GM19238 (cell line): ENCODE data around the gene PTPN23.
"Not testable (repeated sequence)": the region's sequence is repeated elsewhere in the genome, so short reads cannot be mapped to it uniquely, and the experiment has no call there.

Experiments used
- DNase-seq: peaks from one replicate; pipeline ENCODE4 v3.0.0; 2011; ENCODE audit warnings: low spot score; ENCODE audit not compliant: insufficient read length

PTPN23 gene

DNA sequence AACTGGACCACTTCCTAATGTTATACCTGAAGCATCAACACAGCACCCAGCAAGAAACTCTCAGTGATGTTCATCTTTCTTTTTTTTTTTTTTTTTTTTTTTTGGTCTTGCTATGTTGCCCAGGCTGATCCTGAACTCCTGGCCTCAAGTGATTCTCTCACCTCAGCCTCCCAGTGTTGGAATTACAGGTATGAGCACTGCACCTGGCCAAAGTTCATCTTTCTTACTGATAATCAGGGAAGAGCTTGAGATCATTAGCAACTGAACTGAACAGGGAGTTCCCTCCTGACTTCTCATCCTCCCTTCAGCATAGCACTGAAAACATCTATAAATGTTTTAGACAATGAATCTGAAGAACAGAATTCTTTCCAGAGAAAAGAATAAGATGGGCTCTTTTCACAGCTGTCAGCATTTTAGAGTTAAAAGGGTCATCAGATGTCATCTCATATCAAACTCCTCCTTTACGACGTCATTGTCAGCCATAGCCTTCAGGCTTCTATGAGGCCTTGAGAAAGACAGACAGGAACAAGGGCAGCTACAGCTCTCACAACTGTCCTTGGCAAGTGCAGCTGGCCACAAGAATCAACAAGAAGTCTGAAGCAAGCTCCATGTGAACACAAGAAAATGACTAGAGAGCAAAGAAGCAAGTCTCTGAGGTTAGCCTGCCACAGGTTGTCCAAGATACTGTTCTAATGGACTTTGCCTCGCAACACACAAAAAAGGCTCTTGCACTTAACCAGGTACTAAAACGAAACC is 61.2 kb downstream of the PTPN23 start:
- no peak for DNase-seq

DNA sequence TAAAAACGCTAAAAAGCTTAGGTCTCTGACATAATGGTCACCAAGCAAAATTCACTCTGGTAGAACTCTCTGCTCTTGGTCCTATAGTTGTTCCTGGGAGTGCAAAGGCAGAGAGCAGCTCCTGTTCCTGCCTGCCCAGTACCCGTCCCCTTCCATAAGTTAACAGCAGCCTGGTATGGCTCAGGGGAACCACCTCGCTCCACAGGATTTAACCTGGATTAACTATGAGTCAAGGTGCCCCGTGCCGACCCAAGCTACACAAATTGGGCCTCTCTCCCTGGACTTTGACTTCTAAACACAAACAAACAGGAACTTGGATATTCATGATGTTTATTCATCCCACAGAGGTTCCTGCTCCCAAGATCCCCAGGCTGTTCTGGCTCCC is 62.8 kb downstream of the PTPN23 start:
- no peak for DNase-seq

DNA sequence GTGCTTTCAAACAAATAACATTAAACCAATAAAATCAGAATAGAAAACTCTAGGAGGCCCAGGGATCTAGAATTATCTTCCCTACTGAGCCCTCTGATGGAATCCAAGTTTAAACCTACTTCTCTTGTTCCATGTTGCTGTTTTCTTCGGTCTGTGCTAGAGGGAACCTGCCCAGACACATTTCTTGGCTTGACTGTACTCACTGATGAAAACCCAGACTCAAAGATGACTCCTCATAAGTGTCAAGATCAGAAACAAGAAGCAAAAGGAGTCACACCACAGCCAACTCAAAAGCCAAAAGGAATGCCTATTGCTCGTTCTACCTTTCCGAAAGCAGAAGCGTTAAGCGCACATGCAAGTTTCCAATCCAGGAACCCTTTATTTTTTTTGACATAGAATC is 63.3 kb downstream of the PTPN23 start:
- no peak for DNase-seq

DNA sequence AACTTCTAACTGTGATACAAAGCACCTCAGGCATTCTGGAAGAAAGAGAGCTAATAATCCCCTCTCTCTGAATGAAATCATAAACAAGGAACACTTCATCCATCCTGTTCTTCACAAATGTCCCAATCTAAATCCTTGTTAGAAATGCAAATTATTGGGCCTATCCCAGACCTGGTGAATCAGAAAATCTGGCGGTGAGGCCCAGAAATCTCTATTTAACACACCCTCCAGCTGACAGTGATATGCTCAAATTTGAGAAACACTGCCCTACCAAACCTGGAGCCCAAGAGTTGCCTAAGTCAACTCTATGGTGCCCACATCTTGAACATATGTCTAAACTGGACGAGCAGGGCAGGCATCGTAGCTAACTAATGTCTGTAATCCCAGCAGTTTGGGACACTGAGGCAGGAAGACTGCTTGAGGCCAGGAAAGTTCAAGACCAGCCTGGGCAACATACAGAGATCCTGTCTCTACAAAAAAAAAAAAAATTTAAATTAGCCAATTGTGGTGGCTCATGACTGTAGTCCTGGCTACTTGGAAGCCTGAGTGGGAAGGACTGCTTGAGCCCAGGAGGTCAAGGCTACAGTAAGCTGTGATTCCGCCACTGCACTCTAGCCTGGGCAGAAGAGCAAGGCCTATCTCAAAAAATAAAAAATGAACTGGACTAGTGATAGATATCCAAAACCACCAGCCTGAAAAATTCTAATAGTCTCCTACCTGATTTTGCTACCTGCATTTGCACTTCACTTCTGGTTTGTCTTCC is 71.8 kb downstream of the PTPN23 start:
- no peak for DNase-seq

- DNase-seq, result no peak
These were observed 75.1 kb downstream of the PTPN23 start for GRCh38 chr3:47455806-47456452.

- DNase-seq, result no peak
These were observed 76.2 kb downstream of the PTPN23 start for GRCh38 chr3:47456984-47457383.

DNA sequence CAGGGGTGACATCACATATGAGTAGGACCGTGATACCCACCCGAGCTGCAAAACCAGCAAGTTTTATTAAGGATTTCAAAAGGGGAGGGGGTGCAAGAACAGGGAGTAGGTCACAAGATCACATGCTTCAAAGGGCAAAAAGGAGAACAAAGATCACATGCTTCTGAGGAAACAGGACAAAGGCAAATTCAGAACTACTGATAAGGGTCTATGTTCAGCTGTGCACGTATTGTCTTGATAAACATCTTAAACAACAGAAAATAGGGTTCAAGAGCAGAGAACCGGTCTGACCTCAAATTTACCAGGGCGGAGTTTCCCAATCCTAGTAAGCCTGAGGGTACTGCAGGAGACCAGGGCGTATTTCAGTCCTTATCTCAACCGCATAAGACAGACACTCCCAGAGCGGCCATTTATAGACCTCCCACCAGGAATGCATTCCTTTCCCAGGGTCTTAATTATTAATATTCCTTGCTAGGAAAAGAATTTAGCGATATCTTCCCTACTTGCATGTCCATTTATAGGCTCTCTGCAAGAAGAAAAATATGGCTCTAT is 78.8 kb downstream of the PTPN23 start:
- not testable (repeated sequence) for DNase-seq
